NCI-H774 (cell line): Measurements from ENCODE around the gene PACS2.
"Not testable (repeated sequence)": the region's sequence is repeated elsewhere in the genome, so short reads cannot be mapped to it uniquely, and the experiment has no call there.

Source experiments
- DNase-seq: peaks from one replicate; lab custom pipeline; 2025; lab: John Stamatoyannopoulos, UW

Gene PACS2

GRCh38 chr14:105314287-105315200 lies at the start of gene PACS2:
TSS of gene PACS2 (plus strand) at chr14:105314748. CDS start at chr14:105314919, 171 bp downstream.
- DNase-seq = peak; percentile 93

DNA sequence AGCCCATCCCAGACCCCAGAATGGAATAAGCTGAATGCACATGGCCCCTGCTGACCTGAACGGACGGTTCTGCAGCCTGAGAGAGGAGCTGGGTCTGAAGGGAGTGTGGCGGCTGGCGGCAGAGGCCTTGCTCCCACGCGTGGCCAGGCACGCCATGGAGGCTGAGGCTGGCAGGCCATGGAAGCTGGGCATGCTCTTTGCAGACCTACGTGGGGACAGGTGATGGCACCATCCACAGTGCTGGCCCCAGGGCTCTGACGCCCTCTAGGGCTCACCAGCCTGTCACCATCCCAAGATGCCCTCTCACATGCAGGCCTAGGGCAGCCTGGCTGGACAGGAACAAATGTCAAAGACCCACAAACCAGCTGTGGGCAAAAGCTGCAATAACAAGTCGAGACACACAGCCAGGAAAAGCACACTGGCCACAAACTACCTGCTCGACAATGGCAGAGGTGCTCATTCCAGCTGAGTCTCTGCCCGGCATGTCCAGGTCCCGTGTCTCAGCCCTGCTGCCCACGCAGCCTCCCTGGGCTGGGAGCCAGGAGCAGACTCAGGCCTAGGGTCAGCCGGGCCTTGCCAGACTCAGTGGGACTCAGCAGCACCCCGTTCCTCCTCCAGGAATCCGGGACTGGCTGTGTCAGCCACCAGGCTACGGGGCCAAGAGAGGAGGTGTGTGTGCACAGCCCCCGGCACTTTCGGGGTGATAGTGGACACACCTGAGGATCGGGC lies 46.6 kb upstream of the PACS2 start:
- DNase-seq = no peak

GRCh38 chr14:105268736-105269354 lies 45.7 kb upstream of the PACS2 start:
- no peak for DNase-seq

GRCh38 chr14:105269405-105269804 lies 45.1 kb upstream of the PACS2 start:
- DNase-seq = no peak

DNA sequence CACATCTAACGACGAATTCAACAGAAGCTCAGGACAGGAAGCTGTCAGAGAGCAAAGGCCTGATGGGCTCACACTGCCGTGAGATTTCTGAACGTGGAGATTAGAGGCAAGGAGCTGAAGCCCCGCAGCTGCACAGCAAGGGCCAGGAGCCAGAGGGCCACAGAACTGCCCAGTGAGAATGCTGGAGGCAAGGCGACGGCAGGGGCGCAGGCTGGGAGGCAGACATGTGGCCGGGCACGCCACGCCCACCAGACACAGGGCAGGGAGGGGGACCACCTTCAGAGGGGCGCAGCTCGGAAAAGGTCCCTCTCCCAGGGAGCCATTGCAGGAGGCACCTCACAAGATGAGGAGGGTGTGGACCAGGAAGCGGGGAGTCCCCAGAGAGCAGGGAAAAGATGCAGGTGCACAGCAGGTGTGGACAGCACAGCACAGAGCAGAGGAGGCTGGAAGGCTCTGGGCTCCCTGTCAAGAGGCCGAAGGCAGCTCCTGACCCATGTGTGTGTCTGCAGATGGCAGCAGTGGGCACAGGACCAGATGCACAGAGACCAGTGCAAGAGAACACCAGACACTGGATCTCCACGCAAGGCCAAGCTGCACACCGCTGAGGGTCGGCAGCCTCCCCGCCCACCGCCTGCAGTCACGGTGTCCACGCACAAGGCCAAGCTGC lies 43.2 kb upstream of the PACS2 start:
- no peak for DNase-seq

DNA sequence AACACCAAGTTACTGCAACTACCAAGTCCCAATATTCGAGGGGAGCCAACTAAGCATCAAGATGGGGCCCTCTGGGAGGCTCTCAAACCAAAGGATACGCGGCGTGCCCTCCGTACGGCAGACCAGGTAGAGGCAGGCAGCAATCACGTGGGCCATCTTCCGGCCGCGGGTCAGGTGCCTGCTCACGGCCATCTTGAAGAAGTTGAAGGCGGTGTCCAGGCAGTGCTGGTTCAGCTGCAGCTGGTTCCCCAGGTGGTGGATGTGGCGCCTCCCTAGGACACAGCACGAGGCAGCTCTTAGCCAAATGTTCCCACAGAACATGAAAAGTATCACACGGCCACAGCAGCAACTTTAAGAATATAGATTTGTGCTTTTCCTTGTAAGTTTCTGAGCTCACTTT lies 41.9 kb upstream of the PACS2 start:
- no peak for DNase-seq

GRCh38 chr14:105273062-105273461 lies 41.5 kb upstream of the PACS2 start:
- no peak for DNase-seq

DNA sequence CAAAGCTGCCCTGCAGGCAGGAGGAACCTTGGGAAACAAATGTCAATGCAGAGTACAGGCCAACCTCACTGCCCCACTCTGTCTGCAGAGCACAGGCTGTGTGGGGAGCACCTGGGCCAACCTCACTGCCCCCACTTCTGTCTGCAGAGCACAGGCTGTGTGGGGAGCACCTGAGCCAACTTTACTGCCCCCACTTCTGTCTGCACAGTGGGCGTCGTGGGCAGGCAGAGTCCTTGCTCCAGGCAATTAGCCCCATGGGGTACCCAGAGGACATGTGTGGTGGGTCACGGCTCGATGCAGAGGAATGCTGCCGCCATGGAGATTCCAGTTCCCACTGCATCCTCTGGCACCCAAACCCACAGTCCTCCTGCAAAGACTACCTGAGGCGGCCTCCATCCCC lies 39.9 kb upstream of the PACS2 start:
- DNase-seq = no peak

DNA sequence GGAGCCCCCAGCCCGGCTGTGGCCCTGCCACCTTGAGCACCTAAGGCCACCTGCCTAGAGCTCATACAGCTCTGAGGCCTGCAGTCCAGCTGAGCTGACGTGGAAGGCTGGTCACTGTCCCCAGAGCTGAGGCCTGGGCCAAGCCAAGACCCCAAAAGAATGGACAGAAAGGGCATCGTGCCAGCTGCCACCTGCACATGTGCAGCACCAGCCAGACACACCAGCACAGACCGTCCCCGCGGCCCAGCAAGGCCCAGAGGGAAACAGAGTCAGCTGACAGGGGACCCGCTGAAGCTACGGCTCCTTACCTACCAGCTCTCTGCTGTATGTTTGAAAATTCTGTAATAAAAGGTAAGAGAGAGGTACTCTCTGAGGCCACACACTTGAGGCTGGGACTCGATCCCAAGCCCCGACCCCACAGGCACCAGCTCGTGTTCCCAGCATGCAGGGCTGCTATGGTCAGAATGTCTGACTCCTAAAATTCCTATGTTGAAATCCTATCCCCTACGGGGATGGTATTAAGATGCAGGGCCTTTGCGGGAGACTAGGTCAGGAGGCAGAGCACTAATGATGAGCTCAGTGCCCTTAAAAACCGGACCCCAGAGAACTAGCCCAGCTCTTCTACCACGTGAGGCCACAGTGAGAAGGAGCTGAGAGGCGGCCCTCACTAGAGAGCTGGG lies 39.1 kb upstream of the PACS2 start:
- no peak for DNase-seq

- DNase-seq = not testable (repeated sequence)
Measured at GRCh38 chr14:105277448-105277847, 37.1 kb upstream of the PACS2 start.

- no peak for DNase-seq
Measured at GRCh38 chr14:105279642-105280361, 34.7 kb upstream of the PACS2 start.

GRCh38 chr14:105280525-105280924 lies 34.0 kb upstream of the PACS2 start:
- no peak for DNase-seq

DNA sequence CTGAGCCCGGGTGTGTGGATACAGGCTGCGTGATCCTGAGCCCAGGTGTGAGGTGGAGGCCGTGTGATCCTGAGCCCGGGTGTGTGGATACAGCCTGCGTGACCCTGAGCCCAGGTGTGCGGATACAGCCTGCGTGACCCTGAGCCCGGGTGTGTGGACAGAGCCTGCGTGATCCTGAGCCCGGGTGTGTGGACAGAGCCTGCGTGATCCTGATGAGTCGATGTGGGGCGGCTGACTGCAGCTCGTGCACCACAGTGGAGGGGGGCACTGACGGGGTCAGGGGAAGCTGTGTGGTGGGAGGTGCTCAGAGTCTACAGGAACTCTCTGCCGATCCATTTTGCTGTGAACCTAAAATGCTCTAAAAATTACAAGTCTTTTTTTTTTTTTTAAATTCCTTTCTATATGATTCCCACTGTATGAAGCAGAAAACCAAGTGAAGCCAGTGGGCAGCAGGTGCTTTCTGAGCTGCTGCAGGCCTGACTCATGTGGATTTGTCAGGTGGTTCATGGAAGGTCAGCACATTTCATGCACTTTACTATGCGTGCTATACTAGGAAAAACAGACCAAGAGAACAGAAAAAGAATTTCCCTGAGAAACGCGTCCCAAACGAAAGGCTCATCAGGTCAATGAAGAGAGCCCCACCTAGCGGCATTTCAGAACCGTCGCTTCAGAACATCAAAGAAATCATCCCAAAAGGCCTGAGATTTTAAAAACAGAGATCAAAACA lies 33.0 kb upstream of the PACS2 start:
- no peak for DNase-seq

- no peak for DNase-seq
Measured at GRCh38 chr14:105282098-105282725, 32.3 kb upstream of the PACS2 start.

- no peak for DNase-seq
Measured at GRCh38 chr14:105283028-105283427, 31.5 kb upstream of the PACS2 start.

DNA sequence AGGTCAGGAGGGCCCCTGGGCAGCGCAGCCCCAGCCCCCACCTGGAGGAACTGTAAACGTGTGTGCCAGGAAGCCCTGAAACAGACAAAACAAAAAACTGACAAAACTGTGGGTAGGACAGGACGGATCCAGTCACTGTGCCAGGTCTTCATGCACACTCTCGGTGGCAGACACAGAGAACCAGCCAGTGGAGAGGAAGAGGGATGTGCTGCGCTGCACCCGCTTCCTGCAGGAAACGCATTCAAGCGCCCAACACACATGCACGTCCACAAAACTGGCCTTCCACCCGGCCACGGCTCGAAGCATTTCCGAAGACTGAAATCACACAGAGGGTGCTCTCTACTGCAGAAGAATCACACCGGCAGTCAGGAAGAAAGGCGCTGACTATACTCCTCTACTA lies 30.6 kb upstream of the PACS2 start:
- DNase-seq = no peak

GRCh38 chr14:105285174-105285573 lies 29.4 kb upstream of the PACS2 start:
- no peak for DNase-seq

- no peak for DNase-seq
Measured at GRCh38 chr14:105286759-105287144, 27.8 kb upstream of the PACS2 start.

- no peak for DNase-seq
Measured at GRCh38 chr14:105287249-105288102, 27.1 kb upstream of the PACS2 start.
